Measurements from ENCODE around the gene MUCL1.

DNA sequence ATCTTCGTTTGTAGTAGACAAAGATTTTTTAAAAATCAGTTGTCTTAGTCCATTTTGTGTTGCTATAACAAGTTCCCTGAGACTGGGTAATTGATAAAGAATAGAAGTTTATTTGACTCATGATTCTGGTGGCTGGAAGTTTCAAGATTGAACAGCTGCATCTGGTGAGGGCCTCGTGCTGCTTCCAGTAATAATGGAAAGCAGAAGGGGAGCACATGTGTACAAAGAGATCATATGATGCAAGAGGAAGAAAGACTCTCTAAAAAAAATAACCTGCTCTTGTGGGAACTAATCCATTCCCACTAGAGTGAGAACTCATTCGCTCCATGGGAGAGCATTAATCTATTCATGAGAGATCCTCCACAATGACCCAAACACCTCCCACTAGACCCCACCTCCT is 24.8 kb downstream of the MUCL1 start:
- TF ChIP-seq, protein P1, sequence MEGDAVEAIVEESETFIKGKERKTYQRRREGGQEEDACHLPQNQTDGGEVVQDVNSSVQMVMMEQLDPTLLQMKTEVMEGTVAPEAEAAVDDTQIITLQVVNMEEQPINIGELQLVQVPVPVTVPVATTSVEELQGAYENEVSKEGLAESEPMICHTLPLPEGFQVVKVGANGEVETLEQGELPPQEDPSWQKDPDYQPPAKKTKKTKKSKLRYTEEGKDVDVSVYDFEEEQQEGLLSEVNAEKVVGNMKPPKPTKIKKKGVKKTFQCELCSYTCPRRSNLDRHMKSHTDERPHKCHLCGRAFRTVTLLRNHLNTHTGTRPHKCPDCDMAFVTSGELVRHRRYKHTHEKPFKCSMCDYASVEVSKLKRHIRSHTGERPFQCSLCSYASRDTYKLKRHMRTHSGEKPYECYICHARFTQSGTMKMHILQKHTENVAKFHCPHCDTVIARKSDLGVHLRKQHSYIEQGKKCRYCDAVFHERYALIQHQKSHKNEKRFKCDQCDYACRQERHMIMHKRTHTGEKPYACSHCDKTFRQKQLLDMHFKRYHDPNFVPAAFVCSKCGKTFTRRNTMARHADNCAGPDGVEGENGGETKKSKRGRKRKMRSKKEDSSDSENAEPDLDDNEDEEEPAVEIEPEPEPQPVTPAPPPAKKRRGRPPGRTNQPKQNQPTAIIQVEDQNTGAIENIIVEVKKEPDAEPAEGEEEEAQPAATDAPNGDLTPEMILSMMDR (IDR thresholded peaks at IDR 0.05; ENCODE audit: insufficient read depth, low read depth, low read length), result no peak
- TF ChIP-seq EZH2 (IDR thresholded peaks at IDR 0.05; ENCODE audit: insufficient read depth, low read length), result no peak
